Measurements from ENCODE around the gene TIAM2.
"Not testable (repeated sequence)": the region's sequence is repeated elsewhere in the genome, so short reads cannot be mapped to it uniquely, and the experiment has no call there.

DNA sequence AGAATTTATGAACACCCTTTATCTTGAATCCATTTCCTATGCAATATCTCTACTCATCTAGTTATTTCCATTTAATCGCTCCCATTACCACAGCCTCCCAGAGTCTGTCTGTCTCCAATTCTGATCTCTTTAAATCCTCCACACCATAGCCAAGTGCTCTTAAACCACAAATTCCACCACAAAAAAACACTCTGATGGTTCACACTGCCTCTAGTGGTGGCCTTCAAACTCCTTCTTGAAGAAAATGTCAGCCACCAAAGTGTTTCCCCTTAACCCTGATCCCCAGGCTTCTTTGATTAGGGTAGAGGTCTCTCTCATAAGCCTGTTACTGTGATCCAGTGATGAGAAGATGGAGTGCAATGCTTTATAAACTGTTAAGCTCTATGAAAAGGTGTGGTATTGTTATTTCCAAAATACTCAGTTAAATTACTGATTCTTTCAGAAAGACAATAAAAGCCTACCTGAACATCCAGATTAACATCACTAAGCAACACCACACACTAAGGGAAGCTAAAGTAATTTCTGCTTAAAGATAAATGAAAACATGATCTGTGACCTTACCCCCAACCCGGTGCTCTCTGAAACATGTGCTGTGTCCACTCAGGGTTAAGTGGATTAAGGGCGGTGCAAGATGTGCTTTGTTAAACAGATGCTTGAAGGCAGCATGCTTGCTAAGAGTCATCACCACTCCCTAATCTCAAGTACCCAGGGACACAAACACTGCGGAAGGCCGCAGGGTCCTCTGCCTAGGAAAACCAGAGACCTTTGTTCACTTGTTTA is 273.2 kb downstream of the TIAM2 start:
- TF ChIP-seq CTCF (IDR thresholded peaks at IDR 0.05; ENCODE audit: low read length): peak; percentile 61
- TF ChIP-seq EZH2 (IDR thresholded peaks at IDR 0.05; ENCODE audit: borderline replicate concordance, low read length): not testable (repeated sequence)

All from OCI-LY1 (cell line).